PC-3 (cell line): ENCODE measurements around the gene MYO3B. TPM values are rescaled to one million over a fixed set of nuclear protein-coding genes. Genes with fewer than 3 reads are reported as not detected.

Experiments used
- ATAC-seq: fragments of 200-7000 bp; cut with Tn5 transposase; 2 replicates; pipeline ENCODE4 v1.9.1; 2020; ENCODE audit warnings: mild to moderate bottlenecking, moderate library complexity
- BruUV-seq: library from RNA; stranded (reverse); fragments of 400-500 nt; replicated peaks from 2 replicates; lab custom pipeline; 2021; lab: Mats Ljungman, UMichigan
- CTCF ChIA-PET: fragments of 300-600 bp; sonication (Branson Sonifier 250); formaldehyde crosslinking; loops from one replicate; lab custom pipeline; 2022; ENCODE audit warnings: antibody characterized with exemption; lab: Charles Lee
- POLR2A ChIA-PET: fragments of 300-600 bp; sonication (Branson Sonifier 250); formaldehyde crosslinking; loops from one replicate; lab custom pipeline; 2022; ENCODE audit warnings: antibody characterized with exemption; ENCODE audit not compliant: unreplicated experiment; lab: Charles Lee
- DNase-seq: peaks from one replicate; pipeline ENCODE4 v3.0.0-alpha.2; 2015
- H2AFZ ChIP-seq: fragments of 300-600 bp; sonication (generic); 2 replicates; pipeline ENCODE4 v1.6.0; 2016; ENCODE audit warnings: antibody characterized with exemption, low read length
- H3F3A ChIP-seq: fragments of 300-600 bp; sonication (generic); one replicate; pipeline ENCODE4 v1.6.0; 2017; ENCODE audit warnings: antibody characterized with exemption, low read length, control low read depth, mild to moderate bottlenecking; ENCODE audit not compliant: unreplicated experiment
- H3K27ac ChIP-seq: fragments of 300-600 bp; sonication (generic); 2 replicates; pipeline ENCODE4 v1.5.1; 2016; ENCODE audit warnings: mild to moderate bottlenecking, low read length
- H3K27me3 ChIP-seq: fragments of 300-600 bp; sonication (generic); 2 replicates; pipeline ENCODE4 v1.6.1; 2016; ENCODE audit warnings: low read length, mixed read lengths
- H3K36me3 ChIP-seq: fragments of 300-600 bp; sonication (generic); 2 replicates; pipeline ENCODE4 v1.6.1; 2016; ENCODE audit warnings: low read depth, mixed run types, low read length, mixed read lengths
- H3K4me1 ChIP-seq: fragments of 300-600 bp; sonication (generic); 2 replicates; pipeline ENCODE4 v1.5.1; 2016; ENCODE audit warnings: low read length; ENCODE audit not compliant: insufficient read depth
- H3K4me2 ChIP-seq: fragments of 300-600 bp; sonication (generic); 2 replicates; pipeline ENCODE4 v1.6.0; 2016; ENCODE audit warnings: low read length
- H3K4me3 ChIP-seq: fragments of 300-600 bp; sonication (generic); 2 replicates; pipeline ENCODE4 v1.5.1; 2016; ENCODE audit warnings: mild to moderate bottlenecking, low read length, mixed read lengths
- H3K79me2 ChIP-seq: fragments of 300-600 bp; sonication (generic); 2 replicates; pipeline ENCODE4 v1.6.1; 2017; ENCODE audit warnings: low read length, mixed read lengths
- H3K9ac ChIP-seq: fragments of 300-600 bp; sonication (generic); 2 replicates; pipeline ENCODE4 v1.6.0; 2016; ENCODE audit warnings: mild to moderate bottlenecking, low read length
- H3K9me2 ChIP-seq: fragments of 300-600 bp; sonication (generic); replicated peaks from 2 replicates; pipeline ENCODE4 v1.6.1; 2016; ENCODE audit warnings: mixed run types, low read length, mixed read lengths
- H3K9me3 ChIP-seq: fragments of 300-600 bp; sonication (generic); 2 replicates; pipeline ENCODE4 v1.6.1; 2016; ENCODE audit warnings: low read length, mixed read lengths
- H4K20me1 ChIP-seq: fragments of 300-600 bp; sonication (generic); 2 replicates; pipeline ENCODE4 v1.6.1; 2016; ENCODE audit warnings: low read length, mixed read lengths
- EZH2 ChIP-seq: fragments of 300-600 bp; sonication (generic); IDR thresholded peaks from one replicate; pipeline ENCODE4 v1.6.1; 2017; ENCODE audit warnings: antibody characterized with exemption, mild to moderate bottlenecking, low read length; ENCODE audit not compliant: unreplicated experiment
- EZH2phosphoT487 ChIP-seq: fragments of 300-600 bp; sonication (generic); IDR thresholded peaks from 2 replicates; pipeline ENCODE4 v1.6.1; 2018; ENCODE audit warnings: mild to moderate bottlenecking, antibody characterized with exemption, low read length, borderline replicate concordance
- intact Hi-C: fragments of 100-400 bp; cut with micrococcal nuclease; formaldehyde crosslinking; loops from 2 replicates; pipeline ENCODE4 v1.9.0; 2023
- total RNA-seq: library from RNA; depleted of rRNA; stranded (reverse); fragments of >200 nt; gene quantifications from 2 replicates; pipeline ENCODE4 v1.2.3, GENCODE V29; 2014
- TF ChIP-seq, protein P1 (sequence below): fragments of 300-600 bp; sonication (generic); conservative IDR thresholded peaks from 2 replicates; pipeline ENCODE4 v1.5.1; 2017; ENCODE audit warnings: antibody characterized with exemption, low read depth, mild to moderate bottlenecking, low read length

Gene MYO3B
- total RNA-seq, 1 experiment from 2014 or later, result 1.1 TPM

DNA sequence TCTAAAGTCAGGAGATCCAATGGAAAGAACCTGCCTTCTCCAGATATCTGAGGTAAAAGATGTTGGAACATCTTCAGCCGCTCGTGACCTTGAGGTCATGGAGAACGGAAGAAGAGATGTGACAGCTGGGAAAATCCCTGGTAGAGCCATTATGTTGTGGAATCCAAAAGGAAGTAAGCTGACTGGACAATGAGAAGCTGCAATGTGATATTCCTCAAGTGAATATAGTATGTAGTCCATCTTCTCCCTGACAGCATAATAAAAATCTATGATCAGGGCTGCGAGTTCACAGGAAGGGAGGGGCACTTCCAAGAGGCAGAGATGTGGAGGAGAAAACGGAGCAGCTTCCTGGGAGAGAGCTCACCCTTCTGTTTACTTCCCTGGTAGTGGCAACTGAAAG lies 336.2 kb downstream of the MYO3B start:
- intact Hi-C loops, result no loop called here
- TF ChIP-seq, protein P1, sequence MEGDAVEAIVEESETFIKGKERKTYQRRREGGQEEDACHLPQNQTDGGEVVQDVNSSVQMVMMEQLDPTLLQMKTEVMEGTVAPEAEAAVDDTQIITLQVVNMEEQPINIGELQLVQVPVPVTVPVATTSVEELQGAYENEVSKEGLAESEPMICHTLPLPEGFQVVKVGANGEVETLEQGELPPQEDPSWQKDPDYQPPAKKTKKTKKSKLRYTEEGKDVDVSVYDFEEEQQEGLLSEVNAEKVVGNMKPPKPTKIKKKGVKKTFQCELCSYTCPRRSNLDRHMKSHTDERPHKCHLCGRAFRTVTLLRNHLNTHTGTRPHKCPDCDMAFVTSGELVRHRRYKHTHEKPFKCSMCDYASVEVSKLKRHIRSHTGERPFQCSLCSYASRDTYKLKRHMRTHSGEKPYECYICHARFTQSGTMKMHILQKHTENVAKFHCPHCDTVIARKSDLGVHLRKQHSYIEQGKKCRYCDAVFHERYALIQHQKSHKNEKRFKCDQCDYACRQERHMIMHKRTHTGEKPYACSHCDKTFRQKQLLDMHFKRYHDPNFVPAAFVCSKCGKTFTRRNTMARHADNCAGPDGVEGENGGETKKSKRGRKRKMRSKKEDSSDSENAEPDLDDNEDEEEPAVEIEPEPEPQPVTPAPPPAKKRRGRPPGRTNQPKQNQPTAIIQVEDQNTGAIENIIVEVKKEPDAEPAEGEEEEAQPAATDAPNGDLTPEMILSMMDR, result no peak
- TF ChIP-seq EZH2, result no peak
- no peak for TF ChIP-seq EZH2phosphoT487
- Histone ChIP-seq H3K79me2 (no peaks in the 10 kb centered on the region), H4K20me1 (no peaks in the 10 kb centered on the region), H3K27ac (no peak overlapping the region), H3K36me3 (no peaks in the 10 kb centered on the region), H3K4me3 (no peak overlapping the region), H3K9ac (no peak overlapping the region), H3K27me3 (no peaks in the 10 kb centered on the region), H3K9me3 (no peaks in the 10 kb centered on the region), H3F3A (no peaks in the 10 kb centered on the region), H2AFZ (no peak overlapping the region), H3K9me2 (no peaks in the 10 kb centered on the region), H3K4me2 (no peak overlapping the region), H3K4me1 (peaks cover 8% of the 10 kb centered on the region; the same call in 1 of the 2 replicates)
- BruUV-seq, result no TSS peak
- DNase-seq, result no peak
- no peak for ATAC-seq
- ChIA-PET POLR2A (no interaction called here), CTCF (no interaction called here)

- H3K9ac ChIP-seq, result no peak overlapping the region
- no peak for TF ChIP-seq EZH2phosphoT487
- no peak for TF ChIP-seq EZH2
- TF ChIP-seq, protein P1, result no peak
- ChIA-PET CTCF (no interaction called here), POLR2A (no interaction called here)
- intact Hi-C loops, result no loop called here
- no peak overlapping the region for H2AFZ ChIP-seq
- no peaks in the 10 kb centered on the region for H3K27me3 ChIP-seq
- H3K36me3 ChIP-seq, result no peaks in the 10 kb centered on the region
- H3K9me2 ChIP-seq, result no peaks in the 10 kb centered on the region
- no peaks in the 10 kb centered on the region for H3K79me2 ChIP-seq
- no peak overlapping the region for H3K4me2 ChIP-seq
- H4K20me1 ChIP-seq, result no peaks in the 10 kb centered on the region
- no peak overlapping the region for H3K27ac ChIP-seq
- H3F3A ChIP-seq, result no peaks in the 10 kb centered on the region
- ATAC-seq (no peak), DNase-seq (no peak)
- H3K9me3 ChIP-seq, result no peaks in the 10 kb centered on the region
- BruUV-seq, result no TSS peak
- H3K4me1 ChIP-seq, result no peaks in the 10 kb centered on the region
- H3K4me3 ChIP-seq, result no peak overlapping the region
Observed at GRCh38 chr2:170517538-170517937, 339.6 kb downstream of the MYO3B start.

DNA sequence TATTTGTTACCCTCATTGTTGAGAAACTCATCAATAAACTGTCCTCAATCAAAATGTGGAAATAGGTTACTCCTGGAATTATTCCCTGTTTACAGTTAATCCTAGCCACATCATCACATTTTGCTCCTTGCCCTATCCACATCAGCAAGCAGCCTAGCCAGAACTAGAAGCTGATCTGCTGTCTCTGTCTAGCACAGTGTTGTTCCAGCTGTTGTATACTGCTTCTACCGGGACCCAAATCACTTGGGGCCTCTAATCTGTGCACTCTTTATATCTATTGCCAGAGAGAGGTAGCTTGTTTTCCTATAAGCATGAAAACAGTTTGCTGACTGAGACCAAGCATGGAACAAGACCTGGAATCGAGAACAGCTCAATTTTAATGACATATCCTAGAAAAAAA lies 341.0 kb downstream of the MYO3B start:
- TF ChIP-seq, protein P1, result no peak
- TF ChIP-seq EZH2phosphoT487 (no peak), EZH2 (no peak)
- Histone ChIP-seq H3K27ac (no peak overlapping the region), H3K79me2 (no peaks in the 10 kb centered on the region), H3K27me3 (no peaks in the 10 kb centered on the region), H3K9ac (no peak overlapping the region), H3K4me1 (no peaks in the 10 kb centered on the region), H3K9me3 (no peaks in the 10 kb centered on the region), H3K4me2 (no peak overlapping the region), H3K36me3 (no peaks in the 10 kb centered on the region), H4K20me1 (no peaks in the 10 kb centered on the region), H3K9me2 (no peaks in the 10 kb centered on the region), H2AFZ (no peak overlapping the region), H3F3A (no peaks in the 10 kb centered on the region), H3K4me3 (no peak overlapping the region)
- DNase-seq, result no peak
- ChIA-PET CTCF (no interaction called here), POLR2A (no interaction called here)
- intact Hi-C loops, result no loop called here
- no peak for ATAC-seq
- no TSS peak for BruUV-seq
